ENCODE data around the gene PDIA5. TPM values are rescaled to one million over a fixed set of nuclear protein-coding genes. Genes with fewer than 3 reads are reported as not detected.

The PDIA5 gene
- total RNA-seq, 1 donor = 54.3 TPM

DNA sequence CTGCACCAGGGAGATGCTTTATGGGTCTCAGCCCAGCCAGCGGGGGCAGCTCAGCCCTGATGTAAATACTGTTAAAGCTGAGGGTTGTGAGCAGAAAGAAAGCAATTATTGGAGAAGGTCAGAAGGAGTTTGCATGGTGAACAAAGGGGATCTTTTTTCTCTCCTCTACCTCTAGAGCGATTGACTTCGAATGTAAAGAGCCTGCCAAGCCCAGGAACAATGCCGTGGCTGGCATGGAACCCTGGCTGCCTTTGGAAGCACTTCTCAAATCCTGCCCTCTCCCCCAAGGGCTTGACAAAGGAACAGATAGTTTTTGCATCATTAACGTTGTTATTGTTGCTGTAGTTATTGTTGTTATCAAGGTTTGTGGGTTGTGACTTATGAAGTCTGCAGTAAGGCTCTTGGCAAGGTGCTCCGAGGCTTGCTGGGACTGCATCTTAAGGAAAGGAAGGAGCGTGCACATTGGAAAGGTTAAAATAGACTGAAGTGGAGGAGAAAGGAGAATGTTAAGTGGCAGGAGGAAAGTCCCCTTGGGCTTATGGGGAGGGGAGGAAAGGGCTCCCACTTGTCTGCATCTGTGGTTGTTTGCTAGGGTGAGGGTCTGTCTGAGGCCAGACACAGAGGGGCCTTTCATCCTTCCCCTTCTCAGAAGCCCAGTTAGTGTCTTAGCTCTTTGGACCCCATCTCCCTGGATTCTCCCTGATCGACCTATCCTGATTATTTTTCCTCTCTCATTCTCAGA is 16.7 kb downstream of the PDIA5 start:
- peaks cover 90% of the 10 kb centered on the region for H3K79me2 ChIP-seq (ENCODE audit: insufficient read depth, low read length)
- no peak overlapping the region for H3K27ac ChIP-seq (ENCODE audit: low read depth, low read length)
- H3K36me3 ChIP-seq (ENCODE audit: insufficient read depth, low read length) = no peaks in the 10 kb centered on the region
- no peaks in the 10 kb centered on the region for H3K9me3 ChIP-seq (ENCODE audit: low read depth, low read length)
- H4K20me1 ChIP-seq (ENCODE audit: insufficient read depth, low read length) = peaks cover 87% of the 10 kb centered on the region
- no peak for DNase-seq (ENCODE audit: insufficient read length, low spot score, missing footprints)
- no peak for TF ChIP-seq CTCF (IDR thresholded peaks at IDR 0.05; ENCODE audit: extremely low read depth, low read depth, low read length)
- no peak overlapping the region for H2AFZ ChIP-seq (ENCODE audit: low read length)
- H3K4me2 ChIP-seq (ENCODE audit: insufficient read depth, low read length) = no peak overlapping the region
- no peaks in the 10 kb centered on the region for H3K27me3 ChIP-seq (ENCODE audit: insufficient read depth, low read length)
- peaks cover 66% of the 10 kb centered on the region for H3K4me1 ChIP-seq (ENCODE audit: insufficient read depth, low read length)
- H3K4me3 ChIP-seq (ENCODE audit: insufficient read depth, low read length) = no peak overlapping the region

DNA sequence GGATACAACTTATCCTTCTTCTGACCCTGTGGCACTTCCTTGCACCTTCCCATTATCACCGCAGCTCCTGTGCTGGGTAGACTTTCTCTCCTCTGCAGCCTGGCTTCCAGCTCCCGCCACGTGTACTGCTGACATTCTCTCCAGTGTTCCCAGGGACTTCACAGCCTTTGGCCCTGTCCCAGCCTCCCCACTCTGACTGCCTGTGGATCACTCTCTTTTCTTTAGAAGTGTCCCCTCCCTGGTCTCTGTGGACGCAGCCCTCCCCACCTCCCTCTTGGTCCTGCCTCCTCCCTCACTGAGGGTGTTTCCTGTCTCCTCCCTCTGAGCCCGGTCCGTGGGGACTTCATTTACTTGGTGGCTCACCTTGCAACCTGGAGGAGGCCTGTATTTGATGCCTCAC is 17.4 kb downstream of the PDIA5 start:
- H3K27me3 ChIP-seq (ENCODE audit: insufficient read depth, low read length) = no peaks in the 10 kb centered on the region
- H4K20me1 ChIP-seq (ENCODE audit: insufficient read depth, low read length) = peaks cover 89% of the 10 kb centered on the region
- no peaks in the 10 kb centered on the region for H3K9me3 ChIP-seq (ENCODE audit: low read depth, low read length)
- peaks cover 61% of the 10 kb centered on the region for H3K4me1 ChIP-seq (ENCODE audit: insufficient read depth, low read length)
- no peak overlapping the region for H3K4me3 ChIP-seq (ENCODE audit: insufficient read depth, low read length)
- H3K4me2 ChIP-seq (ENCODE audit: insufficient read depth, low read length) = peak overlapping the region; percentile 14
- DNase-seq (ENCODE audit: insufficient read length, low spot score, missing footprints) = no peak
- no peak overlapping the region for H3K27ac ChIP-seq (ENCODE audit: low read depth, low read length)
- no peak overlapping the region for H2AFZ ChIP-seq (ENCODE audit: low read length)
- H3K79me2 ChIP-seq (ENCODE audit: insufficient read depth, low read length) = peaks cover 93% of the 10 kb centered on the region
- TF ChIP-seq CTCF (IDR thresholded peaks at IDR 0.05; ENCODE audit: extremely low read depth, low read depth, low read length) = no peak
- H3K36me3 ChIP-seq (ENCODE audit: insufficient read depth, low read length) = no peaks in the 10 kb centered on the region

DNA sequence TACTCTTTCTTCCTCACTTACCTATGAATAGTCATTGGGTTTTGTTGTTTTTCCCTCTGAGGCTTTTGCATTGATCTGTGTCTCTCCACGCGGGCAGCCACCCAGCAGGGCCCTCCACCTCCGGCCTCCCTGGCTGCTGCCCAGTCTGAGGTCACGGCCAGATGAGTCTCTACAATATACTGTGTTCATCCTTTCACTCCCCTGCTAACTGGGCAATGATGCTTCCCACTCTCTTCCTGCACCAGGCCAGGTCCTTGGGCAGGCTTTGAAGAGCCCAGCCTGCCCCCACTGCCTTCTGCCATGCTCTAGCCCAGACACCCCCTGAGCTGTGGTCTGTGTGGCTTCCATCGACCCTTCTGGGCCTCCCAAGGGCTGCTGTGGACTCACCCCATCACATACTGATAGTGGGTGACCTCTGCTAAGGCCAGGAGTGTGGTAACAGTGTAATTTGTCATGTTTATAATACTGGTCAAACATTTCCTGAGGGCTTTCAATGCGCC is 18.0 kb downstream of the PDIA5 start:
- Histone ChIP-seq H3K4me2 (ENCODE audit: insufficient read depth, low read length) (peak overlapping the region; percentile 15), H3K4me3 (ENCODE audit: insufficient read depth, low read length) (no peak overlapping the region), H3K4me1 (ENCODE audit: insufficient read depth, low read length) (peaks cover 55% of the 10 kb centered on the region), H3K27me3 (ENCODE audit: insufficient read depth, low read length) (no peaks in the 10 kb centered on the region), H3K27ac (ENCODE audit: low read depth, low read length) (peak overlapping the region; percentile 21), H3K79me2 (ENCODE audit: insufficient read depth, low read length) (peaks cover 99% of the 10 kb centered on the region), H3K36me3 (ENCODE audit: insufficient read depth, low read length) (no peaks in the 10 kb centered on the region), H3K9me3 (ENCODE audit: low read depth, low read length) (no peaks in the 10 kb centered on the region), H2AFZ (ENCODE audit: low read length) (no peak overlapping the region), H4K20me1 (ENCODE audit: insufficient read depth, low read length) (peaks cover 94% of the 10 kb centered on the region)
- no peak for TF ChIP-seq CTCF (IDR thresholded peaks at IDR 0.05; ENCODE audit: extremely low read depth, low read depth, low read length)
- DNase-seq (ENCODE audit: insufficient read length, low spot score, missing footprints) = peak; percentile 88

GRCh38 chr3:123085293-123085931 is 18.6 kb downstream of the PDIA5 start:
- peak overlapping the region; percentile 21 for H3K27ac ChIP-seq (ENCODE audit: low read depth, low read length)
- H3K27me3 ChIP-seq (ENCODE audit: insufficient read depth, low read length) = no peaks in the 10 kb centered on the region
- H2AFZ ChIP-seq (ENCODE audit: low read length) = no peak overlapping the region
- no peak for DNase-seq (ENCODE audit: insufficient read length, low spot score, missing footprints)
- no peak overlapping the region for H3K4me3 ChIP-seq (ENCODE audit: insufficient read depth, low read length)
- H3K4me2 ChIP-seq (ENCODE audit: insufficient read depth, low read length) = peak overlapping the region; percentile 15
- H4K20me1 ChIP-seq (ENCODE audit: insufficient read depth, low read length) = peaks cover 94% of the 10 kb centered on the region
- H3K4me1 ChIP-seq (ENCODE audit: insufficient read depth, low read length) = peaks cover 49% of the 10 kb centered on the region
- no peaks in the 10 kb centered on the region for H3K36me3 ChIP-seq (ENCODE audit: insufficient read depth, low read length)
- peaks cover 96% of the 10 kb centered on the region for H3K79me2 ChIP-seq (ENCODE audit: insufficient read depth, low read length)
- no peak for TF ChIP-seq CTCF (IDR thresholded peaks at IDR 0.05; ENCODE audit: extremely low read depth, low read depth, low read length)
- no peaks in the 10 kb centered on the region for H3K9me3 ChIP-seq (ENCODE audit: low read depth, low read length)

Data from osteoblast (primary cell).